ENCODE results near the gene GNAI2. TPM values are rescaled to one million over a fixed set of nuclear protein-coding genes. Genes with fewer than 3 reads are reported as not detected.

Gene GNAI2
- polyA plus RNA-seq, 1 of the 3 experiments (the other 2 are of a cell fraction), result 649 TPM

DNA sequence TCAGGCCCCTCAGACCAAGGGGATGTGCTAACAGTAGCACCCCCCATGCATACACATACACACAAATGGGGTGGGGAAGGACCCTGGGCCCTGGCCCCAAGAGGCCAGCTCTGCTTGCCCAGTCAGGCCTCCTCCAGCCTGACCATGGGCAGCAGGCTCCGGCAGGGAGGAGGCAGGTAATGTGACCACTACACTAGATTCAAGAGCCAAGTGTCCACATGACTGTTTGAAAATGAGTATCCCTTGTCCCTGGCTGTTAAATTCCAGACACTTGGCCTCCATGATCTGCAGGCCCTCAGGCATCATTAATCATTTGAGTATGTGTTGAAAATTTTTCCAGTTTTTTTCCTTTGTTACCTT lies 13.9 kb upstream of the GNAI2 start:
- H3K4me1 ChIP-seq (ENCODE audit: control insufficient read depth in 1 of 2, insufficient read depth in 2 of 2, low read depth in 1 of 2, low read length in 1 of 2), result peaks cover 0 to 4% of the 10 kb centered on the region in 2 experiments; a peak in 1 of 4 replicates
- H3K4me3 ChIP-seq (ENCODE audit: low read depth in 2 of 2, low read length in 1 of 2), result no peak overlapping the region
- no peaks in the 10 kb centered on the region for H4K20me1 ChIP-seq (ENCODE audit: insufficient read depth)
- WGBS (ENCODE audit: low lambda C conversion rate), result no CpG with 5 or more reads among the region's 1 CpG
- ChIA-PET POLR2A (no interaction called here), CTCF (interaction anchor here (0.8 to 61.6 kb wide), 12 partner anchors 9 to 101 kb away, joined by 3 to 1375 read pairs (median 4); partner anchors contain the start of gene GNAT1)
- H3K79me2 ChIP-seq (ENCODE audit: insufficient read depth), result no peaks in the 10 kb centered on the region
- no peak overlapping the region for H3K27ac ChIP-seq (ENCODE audit: low read depth in 2 of 2, low read length in 1 of 2)
- no peak overlapping the region for H3K4me2 ChIP-seq
- H3K9me3 ChIP-seq, result no peaks in the 10 kb centered on the region
- no peaks in the 10 kb centered on the region for H3K9me2 ChIP-seq
- peaks cover 3% of the 10 kb centered on the region for H3F3A ChIP-seq (replicated peaks; ENCODE audit: insufficient read depth)
- no peak overlapping the region for H3K9ac ChIP-seq
- peaks cover 7% of the 10 kb centered on the region; the same call in 1 of the 2 replicates for H3K27me3 ChIP-seq (ENCODE audit: insufficient read depth)
- H3K36me3 ChIP-seq (replicated peaks in 1 of 2; ENCODE audit: control insufficient read depth in 1 of 2, insufficient read depth in 2 of 2, low read length in 1 of 2), result no peaks in the 10 kb centered on the region
- H2AFZ ChIP-seq (ENCODE audit: low read depth), result no peak overlapping the region
- no peak for TF ChIP-seq RCOR1 (IDR thresholded peaks at IDR 0.05; ENCODE audit: low read length)
- TF ChIP-seq FOXJ3 (CRISPR knock-in tag; IDR thresholded peaks at IDR 0.05), result no peak
- TF ChIP-seq, protein P1, sequence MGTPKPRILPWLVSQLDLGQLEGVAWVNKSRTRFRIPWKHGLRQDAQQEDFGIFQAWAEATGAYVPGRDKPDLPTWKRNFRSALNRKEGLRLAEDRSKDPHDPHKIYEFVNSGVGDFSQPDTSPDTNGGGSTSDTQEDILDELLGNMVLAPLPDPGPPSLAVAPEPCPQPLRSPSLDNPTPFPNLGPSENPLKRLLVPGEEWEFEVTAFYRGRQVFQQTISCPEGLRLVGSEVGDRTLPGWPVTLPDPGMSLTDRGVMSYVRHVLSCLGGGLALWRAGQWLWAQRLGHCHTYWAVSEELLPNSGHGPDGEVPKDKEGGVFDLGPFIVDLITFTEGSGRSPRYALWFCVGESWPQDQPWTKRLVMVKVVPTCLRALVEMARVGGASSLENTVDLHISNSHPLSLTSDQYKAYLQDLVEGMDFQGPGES (IDR thresholded peaks at IDR 0.05; ENCODE audit: low read depth, low read length), result no peak
- no peak for TF ChIP-seq GATA2 (CRISPR knock-in tag; IDR thresholded peaks at IDR 0.05)
- no peak for TF ChIP-seq GABPA (IDR thresholded peaks at IDR 0.05; ENCODE audit: low read depth)
- TF ChIP-seq RXRA (IDR thresholded peaks at IDR 0.05; ENCODE audit: borderline replicate concordance, low read depth), result no peak
- TF ChIP-seq, protein P2, sequence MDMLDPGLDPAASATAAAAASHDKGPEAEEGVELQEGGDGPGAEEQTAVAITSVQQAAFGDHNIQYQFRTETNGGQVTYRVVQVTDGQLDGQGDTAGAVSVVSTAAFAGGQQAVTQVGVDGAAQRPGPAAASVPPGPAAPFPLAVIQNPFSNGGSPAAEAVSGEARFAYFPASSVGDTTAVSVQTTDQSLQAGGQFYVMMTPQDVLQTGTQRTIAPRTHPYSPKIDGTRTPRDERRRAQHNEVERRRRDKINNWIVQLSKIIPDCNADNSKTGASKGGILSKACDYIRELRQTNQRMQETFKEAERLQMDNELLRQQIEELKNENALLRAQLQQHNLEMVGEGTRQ (IDR thresholded peaks at IDR 0.05; ENCODE audit: borderline replicate concordance, low read depth, low read length), result no peak
- TF ChIP-seq TAF1 (IDR thresholded peaks at IDR 0.05; ENCODE audit: borderline replicate concordance, low read depth, low read length), result no peak
- TF ChIP-seq NFIC (IDR thresholded peaks at IDR 0.05; ENCODE audit: borderline replicate concordance), result no peak
- TF ChIP-seq, protein P3, sequence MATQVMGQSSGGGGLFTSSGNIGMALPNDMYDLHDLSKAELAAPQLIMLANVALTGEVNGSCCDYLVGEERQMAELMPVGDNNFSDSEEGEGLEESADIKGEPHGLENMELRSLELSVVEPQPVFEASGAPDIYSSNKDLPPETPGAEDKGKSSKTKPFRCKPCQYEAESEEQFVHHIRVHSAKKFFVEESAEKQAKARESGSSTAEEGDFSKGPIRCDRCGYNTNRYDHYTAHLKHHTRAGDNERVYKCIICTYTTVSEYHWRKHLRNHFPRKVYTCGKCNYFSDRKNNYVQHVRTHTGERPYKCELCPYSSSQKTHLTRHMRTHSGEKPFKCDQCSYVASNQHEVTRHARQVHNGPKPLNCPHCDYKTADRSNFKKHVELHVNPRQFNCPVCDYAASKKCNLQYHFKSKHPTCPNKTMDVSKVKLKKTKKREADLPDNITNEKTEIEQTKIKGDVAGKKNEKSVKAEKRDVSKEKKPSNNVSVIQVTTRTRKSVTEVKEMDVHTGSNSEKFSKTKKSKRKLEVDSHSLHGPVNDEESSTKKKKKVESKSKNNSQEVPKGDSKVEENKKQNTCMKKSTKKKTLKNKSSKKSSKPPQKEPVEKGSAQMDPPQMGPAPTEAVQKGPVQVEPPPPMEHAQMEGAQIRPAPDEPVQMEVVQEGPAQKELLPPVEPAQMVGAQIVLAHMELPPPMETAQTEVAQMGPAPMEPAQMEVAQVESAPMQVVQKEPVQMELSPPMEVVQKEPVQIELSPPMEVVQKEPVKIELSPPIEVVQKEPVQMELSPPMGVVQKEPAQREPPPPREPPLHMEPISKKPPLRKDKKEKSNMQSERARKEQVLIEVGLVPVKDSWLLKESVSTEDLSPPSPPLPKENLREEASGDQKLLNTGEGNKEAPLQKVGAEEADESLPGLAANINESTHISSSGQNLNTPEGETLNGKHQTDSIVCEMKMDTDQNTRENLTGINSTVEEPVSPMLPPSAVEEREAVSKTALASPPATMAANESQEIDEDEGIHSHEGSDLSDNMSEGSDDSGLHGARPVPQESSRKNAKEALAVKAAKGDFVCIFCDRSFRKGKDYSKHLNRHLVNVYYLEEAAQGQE (IDR thresholded peaks at IDR 0.05; ENCODE audit: low read depth, low read length), result no peak
- no peak for TF ChIP-seq JUND (IDR thresholded peaks at IDR 0.05)
- no peak for TF ChIP-seq YY1 (IDR thresholded peaks at IDR 0.05; ENCODE audit: low read depth)
- TF ChIP-seq TCF12 (IDR thresholded peaks at IDR 0.05), result no peak
- TF ChIP-seq MEF2A (IDR thresholded peaks at IDR 0.05; ENCODE audit: borderline replicate concordance, low read depth), result no peak
- no peak for TF ChIP-seq FOXM1 (IDR thresholded peaks at IDR 0.05; ENCODE audit: low read depth)
- no peak for DNase-seq
